ENCODE measurements around the gene DOCK8. TPM values are rescaled to one million over a fixed set of nuclear protein-coding genes. Genes with fewer than 3 reads are reported as not detected.
A peak's percentile ranks its signal among the peaks of the same experiment; 100 is the strongest.

The DOCK8 gene
- total RNA-seq, 8 experiments from 2014 or later = 0.05 to 6.1 (median 0.18) TPM

DNA sequence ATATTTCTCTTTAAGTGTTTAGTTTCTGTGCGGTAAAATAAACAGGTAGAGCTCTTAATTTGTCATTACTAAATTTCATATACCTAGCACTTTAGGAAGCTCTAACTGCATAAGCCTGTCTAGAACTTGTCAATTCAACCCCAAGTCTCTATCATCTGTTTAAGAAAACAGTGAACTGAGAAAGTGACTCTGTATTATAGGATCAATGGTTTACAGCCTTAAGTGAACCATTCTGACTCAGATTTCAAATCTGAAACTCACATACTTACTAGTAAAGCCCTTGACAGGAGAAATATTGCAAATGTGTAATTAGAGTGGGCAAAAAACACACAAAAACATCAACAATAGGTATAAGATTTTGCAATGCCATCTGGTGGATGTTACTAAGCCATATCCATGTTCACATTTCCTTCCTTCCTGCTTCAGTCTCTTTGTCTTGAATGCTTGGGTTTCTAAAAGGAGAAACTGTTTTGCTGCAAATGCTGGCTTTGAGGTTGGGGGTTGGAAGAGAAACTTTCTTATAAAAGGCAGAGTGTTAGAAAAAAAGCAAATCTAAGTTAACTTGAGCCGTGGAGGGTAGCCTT, 101.8 kb downstream of the DOCK8 start:
- Histone ChIP-seq H3K4me3 (no peak overlapping the region), H3K27ac (no peak overlapping the region), H3K4me1 (replicated peaks in 1 of 2) (no peaks in the 10 kb centered on the region)
- ATAC-seq (replicated peaks in 6 of 8) = no peak
- in situ Hi-C loops (cut with MboI; ENCODE audit: low pct_unique_long_range_greater_than_20kb in 2 of 9, low sequenced_read_pairs in 9 of 9, unreplicated experiment in 9 of 9) = no loop called here
- WGBS, 10 experiments = 0 to 94% (median 71%) methylated on average over 1 to 2 of the region's 2 CpGs

DNA sequence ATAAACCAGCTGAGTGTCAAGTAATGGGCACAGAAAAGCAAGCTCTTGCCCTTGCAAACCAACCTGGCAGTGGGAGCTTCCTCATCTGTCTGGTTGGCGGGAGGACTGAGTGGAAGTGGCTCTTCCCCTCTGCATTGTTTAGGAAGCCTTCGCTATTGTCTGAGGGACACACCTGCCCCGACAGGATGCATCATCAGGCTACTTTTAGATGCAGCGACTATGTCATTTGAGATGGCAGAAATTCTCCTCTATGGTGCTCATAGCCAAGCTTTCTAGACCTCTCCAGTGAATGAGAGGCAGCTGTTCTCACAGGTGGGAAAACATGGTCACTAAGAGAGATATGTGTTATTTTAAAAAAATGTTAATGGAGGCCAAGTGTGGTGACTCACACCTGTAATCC, 104.0 kb downstream of the DOCK8 start:
- H3K27ac ChIP-seq = no peak overlapping the region
- WGBS, 10 experiments = 0 to 100% (median 79%) methylated on average over 1 to 4 of the region's 4 CpGs; no CpG with 5 or more reads in 1 of the 10 experiments
- in situ Hi-C loops (cut with MboI; ENCODE audit: low pct_unique_long_range_greater_than_20kb in 2 of 9, low sequenced_read_pairs in 9 of 9, unreplicated experiment in 9 of 9) = no loop called here
- no peak for ATAC-seq (replicated peaks in 6 of 8)
- no peaks in the 10 kb centered on the region for H3K4me1 ChIP-seq (replicated peaks in 1 of 2)
- H3K4me3 ChIP-seq = no peak overlapping the region

DNA sequence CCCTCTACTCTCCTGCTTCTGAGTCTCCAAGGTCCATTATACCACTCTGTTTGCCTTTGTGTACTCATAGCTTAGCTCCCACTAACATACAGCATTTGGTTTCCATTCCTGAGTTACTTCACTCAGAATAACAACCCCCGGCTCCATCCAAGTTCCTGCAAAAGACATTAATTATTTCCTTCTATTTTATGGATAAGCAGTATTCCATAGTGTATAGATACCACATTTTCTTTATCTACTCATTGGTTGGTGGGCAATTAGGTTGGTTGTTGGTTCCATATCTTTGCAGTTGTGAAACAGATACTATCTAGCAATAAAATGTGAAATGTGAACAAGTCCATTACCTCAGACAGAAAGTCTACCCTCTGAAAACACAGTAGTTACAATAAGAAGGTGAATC, 110.3 kb downstream of the DOCK8 start:
- no peak overlapping the region for H3K4me3 ChIP-seq
- ATAC-seq (replicated peaks in 6 of 8) = no peak
- 0 to 100% (median 43%) methylated on average over 1 of the region's 1 CpG; no CpG with 5 or more reads in 5 of the 10 experiments for WGBS, 10 experiments
- no peaks in the 10 kb centered on the region for H3K4me1 ChIP-seq (replicated peaks in 1 of 2)
- H3K27ac ChIP-seq = no peak overlapping the region
- in situ Hi-C loops (cut with MboI; ENCODE audit: low pct_unique_long_range_greater_than_20kb in 2 of 9, low sequenced_read_pairs in 9 of 9, unreplicated experiment in 9 of 9) = no loop called here

DNA sequence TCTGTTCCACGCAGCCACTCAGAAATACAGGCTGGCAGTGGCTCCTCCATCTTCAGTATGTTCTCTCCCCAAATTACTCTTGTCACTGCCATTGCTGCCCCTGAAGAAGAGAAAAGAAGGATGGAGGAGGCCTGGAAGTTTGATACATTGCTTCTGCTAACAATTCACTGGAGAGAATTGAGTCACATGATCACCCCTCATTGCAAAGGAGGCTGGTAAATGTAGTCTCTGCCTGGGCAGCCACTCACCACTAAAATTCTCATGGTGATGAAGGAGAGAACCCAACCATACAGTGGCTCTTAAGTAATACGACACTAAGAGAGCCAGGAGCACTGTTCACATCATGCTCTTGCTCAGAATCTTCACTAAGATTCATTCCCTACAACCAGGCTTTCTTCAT, 112.0 kb downstream of the DOCK8 start:
- H3K4me3 ChIP-seq = no peak overlapping the region
- in situ Hi-C loops (cut with MboI; ENCODE audit: low pct_unique_long_range_greater_than_20kb in 2 of 9, low sequenced_read_pairs in 9 of 9, unreplicated experiment in 9 of 9) = no loop called here
- ATAC-seq (replicated peaks in 6 of 8) = no peak
- no peak overlapping the region for H3K27ac ChIP-seq
- H3K4me1 ChIP-seq (replicated peaks in 1 of 2) = no peaks in the 10 kb centered on the region
- 0 to 60% (median 13%) methylated on average over 1 to 2 of the region's 2 CpGs; no CpG with 5 or more reads in 3 of the 10 experiments for WGBS, 10 experiments

DNA sequence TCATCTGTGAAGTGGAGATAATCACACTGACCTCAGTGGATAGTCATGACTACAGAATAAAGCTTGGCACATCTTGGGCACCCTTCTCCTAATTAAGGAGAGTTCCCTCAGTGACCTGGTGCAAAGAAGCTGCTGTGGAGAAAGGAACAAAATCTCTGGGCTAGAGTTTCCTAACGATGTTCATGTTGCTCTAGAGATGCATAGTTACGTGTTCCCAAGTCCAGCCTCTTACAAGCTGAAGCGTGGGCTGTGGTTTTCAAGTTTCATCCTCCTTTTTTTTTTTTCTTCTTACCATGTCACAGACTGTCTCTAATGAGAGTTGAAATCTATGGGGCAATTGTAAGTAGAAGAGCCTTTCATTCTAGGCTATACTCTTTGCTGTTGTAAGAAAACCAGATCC, 113.8 kb downstream of the DOCK8 start:
- Histone ChIP-seq H3K27ac (no peak overlapping the region), H3K4me1 (replicated peaks in 1 of 2) (no peaks in the 10 kb centered on the region), H3K4me3 (no peak overlapping the region)
- 60 to 85% (median 60%) methylated on average over 1 to 3 of the region's 3 CpGs; no CpG with 5 or more reads in 7 of the 10 experiments for WGBS, 10 experiments
- no peak for ATAC-seq (replicated peaks in 6 of 8)
- in situ Hi-C loops (cut with MboI; ENCODE audit: low pct_unique_long_range_greater_than_20kb in 2 of 9, low sequenced_read_pairs in 9 of 9, unreplicated experiment in 9 of 9) = no loop called here

DNA sequence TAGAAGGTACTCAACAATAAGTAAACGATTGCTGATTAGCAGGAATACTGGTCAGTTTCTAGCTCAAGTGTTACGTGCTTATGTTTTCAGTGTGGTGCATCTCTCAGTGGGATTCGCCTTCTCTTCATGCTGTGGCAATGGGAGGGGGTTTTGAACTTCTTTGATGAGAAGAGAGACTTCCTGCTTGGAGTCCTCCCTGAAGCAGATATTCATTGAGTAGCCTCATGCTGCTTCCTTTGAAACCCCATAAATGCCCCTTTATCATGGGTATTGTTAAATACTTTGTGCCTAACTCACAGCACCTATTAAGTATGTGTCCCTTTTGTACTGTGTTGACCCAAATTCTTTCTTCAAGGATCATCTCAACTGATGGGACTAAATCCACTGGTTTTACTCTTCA, 116.5 kb downstream of the DOCK8 start:
- in situ Hi-C loops (cut with MboI; ENCODE audit: low pct_unique_long_range_greater_than_20kb in 2 of 9, low sequenced_read_pairs in 9 of 9, unreplicated experiment in 9 of 9) = no loop called here
- Histone ChIP-seq H3K4me3 (no peak overlapping the region), H3K4me1 (replicated peaks in 1 of 2) (no peaks in the 10 kb centered on the region), H3K27ac (no peak overlapping the region)
- no peak for ATAC-seq (replicated peaks in 6 of 8)
- WGBS, 10 experiments = 0 to 47% (median 30%) methylated on average over 1 to 3 of the region's 3 CpGs; no CpG with 5 or more reads in 3 of the 10 experiments

DNA sequence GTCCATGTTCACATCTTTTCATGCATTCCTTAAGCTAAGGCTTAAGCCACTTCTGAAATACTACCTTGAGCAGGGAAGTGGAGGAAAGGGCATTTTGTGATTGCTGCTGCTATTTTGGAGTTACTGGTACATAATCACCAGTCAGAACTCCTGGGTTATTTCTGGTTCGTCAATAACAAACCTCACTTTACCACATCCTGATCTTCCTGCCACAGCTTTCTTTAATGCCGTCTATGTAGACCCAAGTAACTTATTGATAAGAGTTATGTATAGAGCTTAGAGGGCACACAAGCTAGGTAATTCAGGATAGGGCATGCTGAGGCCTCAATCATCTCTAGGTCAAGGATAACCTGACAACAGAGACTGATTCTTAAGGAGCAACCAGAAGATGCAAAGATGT, 120.7 kb downstream of the DOCK8 start:
- in situ Hi-C loops (cut with MboI; ENCODE audit: low pct_unique_long_range_greater_than_20kb in 2 of 9, low sequenced_read_pairs in 9 of 9, unreplicated experiment in 9 of 9) = no loop called here
- H3K27ac ChIP-seq = no peak overlapping the region
- no peak for ATAC-seq (replicated peaks in 6 of 8)
- no peak overlapping the region for H3K4me3 ChIP-seq
- 0 to 100% (median 89%) methylated on average over 1 to 2 of the region's 2 CpGs; no CpG with 5 or more reads in 3 of the 10 experiments for WGBS, 10 experiments
- H3K4me1 ChIP-seq (replicated peaks in 1 of 2) = no peaks in the 10 kb centered on the region

DNA sequence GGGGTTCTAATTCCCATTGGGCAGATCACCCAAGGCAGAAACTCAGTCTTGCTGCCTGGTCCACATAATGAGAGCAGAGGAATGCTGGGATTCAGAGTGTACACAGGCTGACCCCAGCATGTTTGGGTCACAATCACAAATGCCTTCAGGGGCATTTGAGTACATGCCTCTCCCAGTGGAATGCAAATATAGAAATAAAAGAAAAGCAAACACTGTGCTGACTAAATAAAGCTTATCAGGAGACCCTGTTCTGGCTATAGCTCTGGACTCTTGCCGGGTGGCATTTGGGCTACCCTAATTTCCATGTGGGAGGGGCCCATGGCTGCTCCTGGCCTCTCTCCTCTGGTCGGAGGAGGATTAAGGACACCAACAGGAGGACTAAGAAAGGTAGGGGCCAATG, 121.4 kb downstream of the DOCK8 start:
- in situ Hi-C loops (cut with MboI; ENCODE audit: low pct_unique_long_range_greater_than_20kb in 2 of 9, low sequenced_read_pairs in 9 of 9, unreplicated experiment in 9 of 9) = no loop called here
- H3K27ac ChIP-seq = no peak overlapping the region
- peak in 4 of 8 experiments; percentile 63 to 93 (median 70) for ATAC-seq (replicated peaks in 6 of 8)
- 0 to 80% (median 67%) methylated on average over 1 to 2 of the region's 2 CpGs; no CpG with 5 or more reads in 5 of the 10 experiments for WGBS, 10 experiments
- no peak overlapping the region for H3K4me3 ChIP-seq
- no peaks in the 10 kb centered on the region for H3K4me1 ChIP-seq (replicated peaks in 1 of 2)

DNA sequence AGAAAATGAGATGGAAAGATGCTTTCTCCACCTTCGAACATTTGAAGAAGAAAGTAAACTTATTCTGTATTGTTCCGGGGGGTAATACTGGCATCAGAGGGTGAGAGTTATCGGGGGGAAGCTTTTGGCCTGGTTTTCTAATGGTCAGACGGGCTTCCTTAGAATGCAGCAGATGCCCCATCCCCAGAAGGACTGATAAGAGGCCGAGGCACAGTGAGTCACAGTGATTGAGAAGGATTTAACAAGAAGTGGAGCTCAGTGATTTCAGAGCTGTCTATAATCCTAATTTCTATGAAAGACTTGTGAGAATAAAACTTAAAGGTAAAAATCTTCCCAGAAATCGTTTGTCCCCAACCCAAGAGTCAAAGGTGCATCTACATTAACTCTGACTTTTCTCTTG, 123.9 kb downstream of the DOCK8 start:
- in situ Hi-C loops (cut with MboI; ENCODE audit: low pct_unique_long_range_greater_than_20kb in 2 of 9, low sequenced_read_pairs in 9 of 9, unreplicated experiment in 9 of 9) = no loop called here
- 3 to 86% (median 67%) methylated on average over 1 to 6 of the region's 6 CpGs; no CpG with 5 or more reads in 3 of the 10 experiments for WGBS, 10 experiments
- no peaks in the 10 kb centered on the region for H3K4me1 ChIP-seq (replicated peaks in 1 of 2)
- H3K4me3 ChIP-seq = no peak overlapping the region
- no peak overlapping the region for H3K27ac ChIP-seq
- ATAC-seq (replicated peaks in 6 of 8) = no peak

DNA sequence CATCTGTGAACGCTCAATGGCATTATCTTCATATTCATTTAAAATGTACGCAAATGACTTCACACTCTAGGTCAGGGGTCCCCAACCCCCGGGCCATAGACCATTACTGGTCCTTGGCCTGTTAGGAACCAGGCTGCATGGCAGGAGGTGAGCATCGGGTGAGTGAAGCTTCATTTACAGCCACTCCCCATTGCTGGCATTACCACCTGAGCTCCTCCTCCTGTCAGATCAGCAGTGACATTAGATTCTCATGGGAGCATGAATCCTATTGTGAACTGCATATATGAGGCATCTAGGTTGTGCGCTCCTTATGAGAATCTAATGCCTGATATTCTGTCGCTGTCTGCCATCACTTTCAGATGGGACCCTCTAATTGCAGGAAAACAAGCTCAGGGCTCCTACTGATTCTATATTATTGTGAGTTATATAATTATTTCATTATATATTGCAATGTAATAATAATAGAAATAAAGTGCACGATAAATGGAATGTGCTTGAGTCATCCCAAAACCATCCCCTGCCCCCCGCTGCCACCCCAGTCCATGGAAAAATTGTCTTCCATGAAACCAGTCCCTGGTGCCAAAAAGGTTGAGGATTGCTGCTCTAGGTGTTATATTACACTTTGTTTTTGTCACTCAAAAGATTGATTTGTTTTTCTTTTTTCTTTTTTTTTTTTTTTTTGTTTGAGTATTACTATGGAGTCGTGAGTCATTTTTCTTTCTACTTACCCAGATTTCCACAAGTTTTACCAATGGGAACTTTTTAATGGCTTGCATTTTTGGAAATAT, 127.2 kb downstream of the DOCK8 start:
- Histone ChIP-seq H3K27ac (no peak overlapping the region), H3K4me1 (replicated peaks in 1 of 2) (no peaks in the 10 kb centered on the region), H3K4me3 (no peak overlapping the region)
- in situ Hi-C loops (cut with MboI; ENCODE audit: low pct_unique_long_range_greater_than_20kb in 2 of 9, low sequenced_read_pairs in 9 of 9, unreplicated experiment in 9 of 9) = no loop called here
- ATAC-seq (replicated peaks in 6 of 8) = no peak
- WGBS, 10 experiments = 7 to 97% (median 81%) methylated on average over 1 to 9 of the region's 9 CpGs

DNA sequence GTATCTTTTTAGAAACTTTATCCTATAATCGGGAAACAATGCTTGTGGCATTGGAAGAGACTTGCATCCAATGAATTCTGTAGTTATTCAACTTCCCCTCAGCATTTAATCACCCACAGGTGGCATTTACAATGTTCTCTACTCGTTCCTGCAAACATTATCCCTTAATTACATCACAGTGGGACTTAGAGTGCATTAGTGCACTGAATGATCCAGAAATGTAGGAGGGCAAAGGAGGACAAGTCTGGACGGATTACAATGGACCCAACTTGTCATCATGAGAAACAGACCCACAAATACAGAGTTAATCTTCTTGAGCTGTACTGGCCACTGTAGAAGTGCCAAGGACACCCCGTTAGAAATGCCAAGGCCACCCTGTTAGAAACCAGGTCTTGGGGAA, 129.1 kb downstream of the DOCK8 start:
- in situ Hi-C loops (cut with MboI; ENCODE audit: low pct_unique_long_range_greater_than_20kb in 2 of 9, low sequenced_read_pairs in 9 of 9, unreplicated experiment in 9 of 9) = no loop called here
- Histone ChIP-seq H3K4me1 (replicated peaks in 1 of 2) (no peaks in the 10 kb centered on the region), H3K27ac (no peak overlapping the region), H3K4me3 (no peak overlapping the region)
- 0 to 77% (median 50%) methylated on average over 1 to 4 of the region's 4 CpGs for WGBS, 10 experiments
- ATAC-seq (replicated peaks in 6 of 8) = no peak

DNA sequence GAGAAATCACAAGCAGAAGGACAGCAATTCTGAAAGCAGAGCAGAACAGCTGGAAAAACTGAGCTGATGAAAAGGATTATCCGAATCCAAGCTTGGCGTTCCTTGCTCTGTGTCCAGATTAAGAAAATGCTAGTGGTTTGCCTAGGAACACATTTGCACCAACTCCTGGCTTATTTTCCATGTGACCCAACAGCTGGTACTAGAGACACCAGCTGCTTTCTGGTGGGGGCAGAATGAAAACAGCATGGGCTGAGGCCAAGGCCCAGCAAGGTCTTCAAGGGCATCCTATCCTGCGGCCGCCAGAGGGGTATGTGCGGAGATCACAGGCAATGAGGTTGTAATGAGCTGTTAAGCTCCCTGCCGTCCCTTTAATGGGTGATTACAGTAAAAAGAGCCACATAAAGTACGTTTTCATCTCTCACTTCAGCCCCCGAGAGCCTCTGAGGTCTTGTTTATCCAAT, 131.5 kb downstream of the DOCK8 start:
- no peak overlapping the region for H3K4me3 ChIP-seq
- H3K4me1 ChIP-seq (replicated peaks in 1 of 2) = no peaks in the 10 kb centered on the region
- H3K27ac ChIP-seq = no peak overlapping the region
- ATAC-seq (replicated peaks in 6 of 8) = no peak
- in situ Hi-C loops (cut with MboI; ENCODE audit: low pct_unique_long_range_greater_than_20kb in 2 of 9, low sequenced_read_pairs in 9 of 9, unreplicated experiment in 9 of 9) = no loop called here
- WGBS, 10 experiments = 11 to 93% (median 70%) methylated on average over 1 to 7 of the region's 8 CpGs; no CpG with 5 or more reads in 3 of the 10 experiments

DNA sequence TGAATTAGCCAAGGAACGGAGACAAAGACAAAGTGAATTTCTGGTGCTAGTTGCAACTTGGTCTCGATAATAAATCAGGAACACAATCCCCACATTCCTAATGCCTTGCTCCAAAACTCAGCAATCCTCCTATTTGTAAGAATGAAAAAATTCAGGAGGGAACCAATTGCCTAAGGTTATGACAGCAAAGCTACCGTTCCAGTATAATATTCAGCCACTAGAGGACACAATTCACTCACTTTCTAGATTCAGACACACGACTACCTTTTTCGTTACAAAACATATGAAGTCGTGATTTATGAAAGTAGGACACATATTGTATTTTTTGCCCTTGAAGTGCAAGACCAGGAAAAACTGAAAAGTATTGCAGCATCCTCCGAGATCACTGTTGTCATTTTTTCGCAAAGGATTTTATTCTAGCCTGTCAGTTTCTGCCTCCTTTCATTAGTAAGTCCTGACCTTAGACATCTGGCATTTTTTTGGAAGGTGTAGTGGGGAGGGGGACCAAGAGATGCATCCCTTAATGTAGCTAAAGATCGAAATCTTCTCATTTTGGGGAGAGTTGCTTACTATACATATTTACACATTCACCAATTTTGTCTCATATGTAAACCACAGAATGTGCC, 133.1 kb downstream of the DOCK8 start:
- in situ Hi-C loops (cut with MboI; ENCODE audit: low pct_unique_long_range_greater_than_20kb in 2 of 9, low sequenced_read_pairs in 9 of 9, unreplicated experiment in 9 of 9) = no loop called here
- peak in 4 of 8 experiments; percentile 40 to 72 (median 62) for ATAC-seq (replicated peaks in 6 of 8)
- 0 to 68% (median 23%) methylated on average over 1 to 7 of the region's 9 CpGs for WGBS, 10 experiments
- Histone ChIP-seq H3K4me3 (no peak overlapping the region), H3K4me1 (replicated peaks in 1 of 2) (no peaks in the 10 kb centered on the region), H3K27ac (no peak overlapping the region)
